H1 (cell line): ENCODE data around the gene RPL12. TPM values are rescaled to one million over a fixed set of nuclear protein-coding genes. Genes with fewer than 3 reads are reported as not detected.

Source experiments
- CTCF ChIA-PET: fragments of 300-600 bp; sonication (Branson Sonifier 250); formaldehyde crosslinking; loops from one replicate; lab custom pipeline; 2021; ENCODE audit not compliant: partially characterized antibody; lab: Charles Lee
- POLR2A ChIA-PET: fragments of 300-600 bp; sonication (Branson Sonifier 250); formaldehyde crosslinking; loops from one replicate; lab custom pipeline; 2021; ENCODE audit warnings: inconsistent platforms; ENCODE audit not compliant: partially characterized antibody; lab: Charles Lee
- DNase-seq, 2 experiments: peaks; one replicate each; pipeline versions ENCODE4 v3.0.0 to v3.0.0-alpha.2; 2010 to 2022; ENCODE audit warnings: low spot score in 2 of 2, low read depth in 1 of 2, mixed read lengths in 1 of 2
- FAIRE-seq: peaks from 2 replicates; lab custom pipeline; 2011; peaks lifted over from hg19 to GRCh38; lab: Jason Lieb, UNC
- H2AFZ ChIP-seq: 2 replicates; pipeline ENCODE4 v1.8.1; 2012; ENCODE audit warnings: low read length, inconsistent platforms
- H2AK5ac ChIP-seq: 2 replicates; pipeline ENCODE4 v1.6.1; 2013; ENCODE audit warnings: low read depth, low read length
- H2BK120ac ChIP-seq: replicated peaks from 2 replicates; pipeline ENCODE3; 2013; ENCODE audit warnings: low read depth, low read length, inconsistent platforms
- H2BK12ac ChIP-seq: 2 replicates; pipeline ENCODE4 v1.6.1; 2013; ENCODE audit warnings: low read depth, low read length
- H2BK15ac ChIP-seq: 2 replicates; pipeline ENCODE4 v1.6.1; 2013; ENCODE audit warnings: low read length
- H2BK20ac ChIP-seq: 2 replicates; pipeline ENCODE4 v1.6.1; 2013; ENCODE audit warnings: low read length
- H2BK5ac ChIP-seq: 2 replicates; pipeline ENCODE4 v1.6.1; 2013; ENCODE audit warnings: low read depth, low read length
- H3K14ac ChIP-seq: 2 replicates; pipeline ENCODE4 v1.6.1; 2013; ENCODE audit warnings: inconsistent platforms; ENCODE audit not compliant: insufficient read length
- H3K18ac ChIP-seq: 2 replicates; pipeline ENCODE4 v1.6.1; 2013; ENCODE audit warnings: low read length; ENCODE audit errors: extremely low read depth
- H3K23ac ChIP-seq: 2 replicates; pipeline ENCODE4 v1.6.1; 2013; ENCODE audit warnings: inconsistent platforms; ENCODE audit not compliant: insufficient read length
- H3K23me2 ChIP-seq: 2 replicates; pipeline ENCODE4 v1.6.1; 2013; ENCODE audit warnings: low read depth, low read length
- H3K27ac ChIP-seq: 2 replicates; pipeline ENCODE4 v1.6.1; 2011; ENCODE audit warnings: low read depth, low read length, inconsistent platforms
- H3K27me3 ChIP-seq, 4 experiments: replicated peaks in 1 of 4; 1 replicate in 1 of 4; 2 replicates in 3 of 4; pipeline versions ENCODE4 v1.6.1 to v1.8.1; 2011 to 2013; ENCODE audit warnings: low read length in 3 of 4, mild to moderate bottlenecking in 3 of 4, inconsistent platforms in 2 of 4, mixed read lengths in 2 of 4, moderate library complexity in 1 of 4; ENCODE audit not compliant: control insufficient read depth in 3 of 4, insufficient read depth in 3 of 4; ENCODE audit errors: extremely low read depth in 1 of 4
- H3K36me3 ChIP-seq, 4 experiments: 2 replicates each; pipeline versions ENCODE4 v1.6.1 to v1.8.1; 2011 to 2013; ENCODE audit warnings: mild to moderate bottlenecking in 4 of 4, low read length in 3 of 4, moderate library complexity in 2 of 4, control low read depth in 1 of 4, inconsistent platforms in 1 of 4; ENCODE audit not compliant: insufficient read depth in 4 of 4, control insufficient read depth in 2 of 4
- H3K4ac ChIP-seq: replicated peaks from 2 replicates; pipeline ENCODE3; 2013; ENCODE audit warnings: low read length, low read depth, mixed read lengths, inconsistent platforms; ENCODE audit not compliant: insufficient read length
- H3K4me1 ChIP-seq, 4 experiments: replicated peaks in 1 of 4; 1 replicate in 1 of 4; 2 replicates in 3 of 4; pipeline versions ENCODE4 v1.6.1 to v1.8.1; 2011 to 2013; ENCODE audit warnings: low read length in 3 of 4, inconsistent platforms in 2 of 4, mixed read lengths in 1 of 4; ENCODE audit not compliant: insufficient read depth in 4 of 4, control insufficient read depth in 3 of 4
- H3K4me2 ChIP-seq, 2 experiments: 2 replicates each; pipeline versions ENCODE4 v1.6.1 to v1.8.1; 2011 to 2013; ENCODE audit warnings: low read depth in 2 of 2, low read length in 2 of 2, control low read depth in 1 of 2, inconsistent platforms in 1 of 2, mild to moderate bottlenecking in 1 of 2; ENCODE audit not compliant: insufficient read depth in 1 of 2
- H3K4me3 ChIP-seq, 4 experiments: fragments of 200-600, 300-600 bp in 1 of 4; sonication (generic), shearing (Covaris generic), sonication (Bioruptor Twin) in 1 of 4; 2 replicates each; pipeline versions ENCODE4 v1.5.1 to v1.8.1; 2011 to 2016; ENCODE audit warnings: low read length in 4 of 4, low read depth in 3 of 4, control low read depth in 2 of 4, inconsistent platforms in 2 of 4, mild to moderate bottlenecking in 2 of 4, mixed read lengths in 1 of 4, moderate library complexity in 1 of 4; ENCODE audit not compliant: insufficient read depth in 2 of 4; ENCODE audit errors: extremely low read depth in 1 of 4
- H3K56ac ChIP-seq: replicated peaks from 2 replicates; pipeline ENCODE3; 2013; ENCODE audit warnings: low read depth, mild to moderate bottlenecking, mixed read lengths, low read length, inconsistent platforms; ENCODE audit not compliant: insufficient read length
- H3K79me1 ChIP-seq: 2 replicates; pipeline ENCODE4 v1.6.1; 2013; ENCODE audit warnings: low read depth, low read length, control low read depth
- H3K79me2 ChIP-seq, 2 experiments: 2 replicates each; pipeline versions ENCODE4 v1.6.1 to v1.8.1; 2012 to 2013; ENCODE audit warnings: low read length in 2 of 2, mild to moderate bottlenecking in 2 of 2, inconsistent platforms in 1 of 2; ENCODE audit not compliant: insufficient read depth in 2 of 2, control insufficient read depth in 1 of 2
- H3K9ac ChIP-seq, 4 experiments: replicated peaks in 1 of 4; 1 replicate in 1 of 4; 2 replicates in 3 of 4; pipeline versions ENCODE4 v1.6.1 to v1.8.1; 2011 to 2013; ENCODE audit warnings: low read depth in 3 of 4, low read length in 3 of 4, control low read depth in 2 of 4, mild to moderate bottlenecking in 2 of 4, moderate library complexity in 2 of 4, inconsistent platforms in 1 of 4; ENCODE audit errors: extremely low read depth in 1 of 4
- H3K9me3 ChIP-seq, 2 experiments: 2 replicates each; pipeline versions ENCODE4 v1.6.1 to v1.8.1; 2012 to 2013; ENCODE audit warnings: mild to moderate bottlenecking in 2 of 2, moderate library complexity in 2 of 2, control low read depth in 1 of 2, inconsistent platforms in 1 of 2, low read depth in 1 of 2, low read length in 1 of 2, mixed read lengths in 1 of 2; ENCODE audit not compliant: insufficient read depth in 2 of 2
- H4K20me1 ChIP-seq, 2 experiments: replicated peaks in 1 of 2; 2 replicates each; pipeline versions ENCODE3 to v1.8.1; 2011 to 2013; ENCODE audit warnings: inconsistent platforms in 2 of 2, low read length in 2 of 2, mild to moderate bottlenecking in 1 of 2; ENCODE audit not compliant: insufficient read depth in 2 of 2, control insufficient read depth in 1 of 2
- H4K5ac ChIP-seq: 2 replicates; pipeline ENCODE4 v1.6.1; 2013; ENCODE audit warnings: low read length, low read depth, mixed read lengths, inconsistent platforms; ENCODE audit not compliant: insufficient read length
- H4K8ac ChIP-seq: 2 replicates; pipeline ENCODE4 v1.8.0; 2013; ENCODE audit warnings: mild to moderate bottlenecking, moderate library complexity, low read length, inconsistent platforms; ENCODE audit not compliant: insufficient read depth; ENCODE audit errors: extremely low read depth
- H4K91ac ChIP-seq: replicated peaks from 2 replicates; pipeline ENCODE3; 2013; ENCODE audit warnings: low read length, mixed read lengths, inconsistent platforms; ENCODE audit not compliant: insufficient read length
- CBX8 ChIP-seq: fragments of 300-800, 300-1000 bp; sonication (generic); IDR thresholded peaks from 2 replicates; pipeline ENCODE4 v1.7.1; 2016; ENCODE audit warnings: low read depth, low read length, borderline replicate concordance
- CHD1 ChIP-seq: IDR thresholded peaks from 2 replicates; pipeline ENCODE4 v1.6.1; 2012; ENCODE audit warnings: low read depth, low read length, improper control_type of control experiment
- CREB1 ChIP-seq: IDR thresholded peaks from 2 replicates; pipeline ENCODE4 v1.6.1; 2012; ENCODE audit warnings: inconsistent platforms
- GTF2F1 ChIP-seq: IDR thresholded peaks from 2 replicates; pipeline ENCODE4 v1.6.1; 2012; ENCODE audit warnings: low read depth, low read length, improper control_type of control experiment, borderline replicate concordance
- KDM4A ChIP-seq: IDR thresholded peaks from one replicate; pipeline ENCODE4 v1.7.1; 2012; ENCODE audit warnings: low read depth, mild to moderate bottlenecking, moderate library complexity, low read length, inconsistent platforms; ENCODE audit not compliant: severe bottlenecking
- POLR2A ChIP-seq, 2 experiments: IDR thresholded peaks; 1 replicate in 1 of 2; 2 replicates in 1 of 2; pipeline ENCODE4 v1.6.1; 2011; ENCODE audit warnings: low read depth in 2 of 2, low read length in 2 of 2, mild to moderate bottlenecking in 2 of 2; ENCODE audit errors: control extremely low read depth in 1 of 2
- POU5F1 ChIP-seq: IDR thresholded peaks from 2 replicates; pipeline ENCODE4 v1.6.1; 2011; ENCODE audit warnings: low read depth, mild to moderate bottlenecking, low read length, moderate library complexity
- RNF2 ChIP-seq: fragments of 200-900, 300-1000 bp; sonication (generic); IDR thresholded peaks from 2 replicates; pipeline ENCODE4 v1.7.1; 2016; ENCODE audit warnings: borderline replicate concordance, low read depth, mild to moderate bottlenecking, antibody characterized with exemption, low read length; ENCODE audit not compliant: poor library complexity, severe bottlenecking; ENCODE audit errors: missing control alignments
- SIN3A ChIP-seq, 2 experiments: IDR thresholded peaks in 1 of 2; conservative IDR thresholded peaks in 1 of 2; 2 replicates each; pipeline ENCODE4 v1.6.1; 2011 to 2012; ENCODE audit warnings: low read length in 2 of 2, improper control_type of control experiment in 1 of 2, low read depth in 1 of 2, mild to moderate bottlenecking in 1 of 2
- SP4 ChIP-seq: IDR thresholded peaks from 2 replicates; pipeline ENCODE4 v1.6.1; 2012; ENCODE audit warnings: low read length, inconsistent platforms
- SRF ChIP-seq: IDR thresholded peaks from 2 replicates; pipeline ENCODE4 v1.6.1; 2011; ENCODE audit warnings: mild to moderate bottlenecking, low read depth, low read length, moderate library complexity
- TAF1 ChIP-seq: IDR thresholded peaks from 2 replicates; pipeline ENCODE4 v1.6.1; 2011; ENCODE audit warnings: mild to moderate bottlenecking, low read depth, low read length
- TAF7 ChIP-seq: optimal IDR thresholded peaks from 2 replicates; pipeline ENCODE3; 2011; ENCODE audit warnings: low read depth, mild to moderate bottlenecking, inconsistent platforms, low read length, moderate library complexity, borderline replicate concordance
- TCF12 ChIP-seq: IDR thresholded peaks from 2 replicates; pipeline ENCODE4 v1.6.1; 2011; ENCODE audit warnings: low read depth, mild to moderate bottlenecking, low read length
- WGBS, 2 experiments: shearing (Covaris generic) in 1 of 2; methylation state at CpG; one replicate each; pipeline versions ENCODE4 v1.1.6 to v1.1.7; 2013 to 2015; ENCODE audit warnings: low lambda C conversion rate in 2 of 2, mixed read lengths in 2 of 2, inconsistent platforms in 1 of 2, low coverage in 1 of 2, missing lambda C conversion rate in 1 of 2; ENCODE audit not compliant: insufficient replicate concordance in 2 of 2, insufficient coverage in 1 of 2, insufficient read length in 1 of 2; ENCODE audit errors: extremely low coverage in 1 of 2, missing lambda C conversion rate in 1 of 2; 5-methylcytosine and 5-hydroxymethylcytosine counted together
- polyA plus RNA-seq, 7 experiments: library from polyadenylated mRNA; depleted of rRNA in 3 of 7; stranded (reverse) in 5 of 7; unstranded in 2 of 7; fragments of >200 nt in 5 of 7; fragments of 200-250 nt in 2 of 7; gene quantifications; 1 replicate in 5 of 7; 2 replicates in 1 of 7; 4 replicates in 1 of 7; pipeline versions ENCODE4 v1.2.1 to v1.2.3, GENCODE V29; 2011 to 2013; ENCODE audit warnings: missing spikeins in 2 of 7, mixed read lengths in 2 of 7
- total RNA-seq: library from RNA; stranded (reverse); fragmentation: NEBNext Ultra II Directional; extraction: Animal tissue kit (Norgen Biotek cat#: 25700); gene quantifications from 2 replicates; pipeline ENCODE4 v1.2.1, GENCODE V29; 2021
- TF ChIP-seq, protein P1 (sequence below): IDR thresholded peaks from 2 replicates; pipeline ENCODE4 v1.6.1; 2012; ENCODE audit warnings: inconsistent platforms

Gene RPL12
- total and polyA plus RNA-seq, 2 of the 8 experiments (the other 6 are each of a cell fraction or from before 2014, with no cell fraction given): 1,993 to 4,892 TPM

DNA sequence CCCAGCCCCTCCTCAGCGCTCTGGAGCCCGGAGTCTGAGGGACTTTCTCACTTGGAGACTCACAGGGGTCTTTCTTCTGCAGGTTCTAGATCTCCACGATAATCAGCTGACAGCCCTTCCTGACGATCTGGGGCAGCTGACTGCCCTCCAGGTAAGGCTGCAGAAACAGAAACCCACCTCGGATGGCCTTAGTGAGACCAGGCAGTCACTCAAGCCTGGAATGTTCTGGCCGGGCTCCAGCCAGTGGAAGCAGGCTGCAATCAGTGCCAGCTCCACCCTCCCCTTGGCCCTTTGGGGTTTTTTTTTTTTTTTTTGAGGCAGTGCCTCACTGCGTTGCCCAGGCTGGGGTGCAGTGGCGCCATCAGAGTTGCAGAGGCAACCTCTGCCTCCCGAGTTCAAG is 7.7 kb upstream of the RPL12 start:
- Histone ChIP-seq H4K8ac (no peak overlapping the region), H3K36me3 (peaks cover 7 to 34% (median 14%) of the 10 kb centered on the region in 4 experiments; a peak in 7 of 8 replicates), H2AK5ac (no peak overlapping the region), H2AFZ (no peak overlapping the region), H3K56ac (no peak overlapping the region), H2BK15ac (no peak overlapping the region), H2BK20ac (no peak overlapping the region), H3K9ac (no peak overlapping the region), H2BK5ac (no peak overlapping the region), H4K20me1 (peaks cover 2% of the 10 kb centered on the region in 2 experiments), H3K23me2 (no peaks in the 10 kb centered on the region), H3K4me2 (no peak overlapping the region), H3K4ac (no peak overlapping the region), H3K79me2 (no peaks in the 10 kb centered on the region), H3K9me3 (no peaks in the 10 kb centered on the region), H2BK12ac (no peak overlapping the region), H4K91ac (no peak overlapping the region), H3K27me3 (no peaks in the 10 kb centered on the region; a peak in 1 of 7 replicates), H3K27ac (no peak overlapping the region), H2BK120ac (no peak overlapping the region), H3K14ac (no peak overlapping the region), H3K18ac (no peak overlapping the region), H3K4me3 (no peak overlapping the region), H3K79me1 (no peaks in the 10 kb centered on the region), H3K4me1 (no peaks in the 10 kb centered on the region), H4K5ac (no peak overlapping the region), H3K23ac (no peak overlapping the region)
- ChIA-PET POLR2A (interaction anchor here (0.7 to 1.1 kb wide), 2 partner anchors 13 to 27 kb away, joined by 3 read pairs; no protein-coding TSS in a partner anchor), CTCF (no interaction called here)
- 90% methylated on average over 7 of the region's 9 CpGs; no CpG with 5 or more reads in 1 of the 2 experiments for WGBS, 2 experiments
- no peak for DNase-seq
- FAIRE-seq: no peak
- TF ChIP-seq CREB1 (no peak), POLR2A (IDR thresholded peaks at IDR 0.05; ENCODE audit: control extremely low read depth in 1 of 2, low read depth in 2 of 2, low read length in 2 of 2) (no peak), TAF7 (no peak), RNF2 (no peak), TCF12 (no peak), CHD1 (no peak), GTF2F1 (no peak), POU5F1 (no peak), SRF (no peak), SP4 (no peak), CBX8 (no peak), SIN3A (conservative IDR thresholded peaks at IDR 0.05 in 1 of 2, IDR thresholded peaks at IDR 0.05 in 1 of 2; ENCODE audit: low read depth in 1 of 2, low read length in 2 of 2) (no peak), KDM4A (no peak), TAF1 (no peak)
- TF ChIP-seq, protein P1, sequence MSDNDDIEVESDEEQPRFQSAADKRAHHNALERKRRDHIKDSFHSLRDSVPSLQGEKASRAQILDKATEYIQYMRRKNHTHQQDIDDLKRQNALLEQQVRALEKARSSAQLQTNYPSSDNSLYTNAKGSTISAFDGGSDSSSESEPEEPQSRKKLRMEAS: no peak
